K562 (cell line): ENCODE data around the gene SAMD10.

Source experiments
- EP300 ChIP-seq: IDR thresholded peaks from 2 replicates; pipeline ENCODE4 v1.6.1; 2012; ENCODE audit warnings: low read length, improper control_type of control experiment
- NFE2 ChIP-seq: IDR thresholded peaks from 2 replicates; pipeline ENCODE4 v1.6.1; 2014; ENCODE audit warnings: antibody characterized with exemption, low read depth
- NFE2L1 ChIP-seq: fragments of 450-650 bp; IDR thresholded peaks from 2 replicates; pipeline ENCODE4 v1.6.1; 2016; ENCODE audit warnings: missing genetic modification characterization, low read depth, mild to moderate bottlenecking, missing compliant biosample characterization, moderate library complexity, borderline replicate concordance
- NR1H2 ChIP-seq: sonication (generic); formaldehyde crosslinking; IDR thresholded peaks from 2 replicates; pipeline ENCODE4 v1.4.0; 2020; ENCODE audit warnings: mild to moderate bottlenecking, missing genetic modification reagents
- PHF20 ChIP-seq: fragments of 450-650 bp; IDR thresholded peaks from 2 replicates; pipeline ENCODE4 v1.6.1; 2018; ENCODE audit not compliant: partially characterized antibody
- PHF21A ChIP-seq: fragments of 450-650 bp; IDR thresholded peaks from 2 replicates; pipeline ENCODE4 v1.6.1; 2017; ENCODE audit warnings: low read depth, borderline replicate concordance
- POLR2A ChIP-seq: fragments of 450-650 bp; conservative IDR thresholded peaks from 2 replicates; pipeline ENCODE4 v1.6.1; 2016
- RHOXF2B ChIP-seq: fragments of 250-450 bp; sonication (Bioruptor Pico); conservative IDR thresholded peaks from 2 replicates; pipeline ENCODE4 v1.5.1; 2021
- TAF1 ChIP-seq: IDR thresholded peaks from 2 replicates; pipeline ENCODE4 v1.6.1; 2011; ENCODE audit warnings: mild to moderate bottlenecking, low read length, moderate library complexity; ENCODE audit not compliant: insufficient read depth, control insufficient read depth, severe bottlenecking; ENCODE audit errors: extremely low read depth
- ZBTB7A ChIP-seq: IDR thresholded peaks from 2 replicates; pipeline ENCODE4 v1.6.1; 2011; ENCODE audit warnings: low read depth, mild to moderate bottlenecking, low read length, moderate library complexity, borderline replicate concordance; ENCODE audit not compliant: control insufficient read depth
- ZNF212 ChIP-seq: fragments of 450-650 bp; formaldehyde crosslinking; IDR thresholded peaks from 2 replicates; pipeline ENCODE4 v1.4.0; 2020; ENCODE audit warnings: mild to moderate bottlenecking
- TF ChIP-seq, protein P1 (sequence below), 3 experiments: IDR thresholded peaks in 2 of 3; conservative IDR thresholded peaks in 1 of 3; 2 replicates each; pipeline ENCODE4 v1.5.1; 2011 to 2012; ENCODE audit warnings: low read length in 3 of 3, mild to moderate bottlenecking in 3 of 3, control low read depth in 2 of 3, improper control_type of control experiment in 1 of 3, inconsistent platforms in 1 of 3, low read depth in 1 of 3, mixed read lengths in 1 of 3, moderate library complexity in 1 of 3; ENCODE audit not compliant: insufficient read depth in 2 of 3
- TF ChIP-seq, protein P2 (sequence below): conservative IDR thresholded peaks from 2 replicates; pipeline ENCODE4 v1.6.1; 2011; ENCODE audit warnings: low read depth, mild to moderate bottlenecking, low read length; ENCODE audit not compliant: control insufficient read depth

DNA sequence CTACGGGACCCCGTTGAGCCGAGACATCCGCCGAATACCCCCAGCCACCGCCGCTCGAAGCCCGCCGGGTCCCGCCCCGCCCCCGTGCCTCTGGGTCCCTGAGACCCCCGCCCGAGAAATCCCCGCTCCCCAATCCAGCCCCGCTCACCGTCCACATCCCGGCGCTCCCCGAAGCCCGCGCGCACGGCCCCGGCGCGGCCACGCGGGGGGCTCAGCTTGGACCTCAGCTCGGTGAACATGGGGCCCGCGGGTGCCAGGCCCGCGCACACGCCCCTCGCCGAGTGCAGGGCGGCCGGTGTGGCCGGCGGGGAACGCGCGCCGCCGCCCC lies 249 bp downstream of the SAMD10 start:
- TF ChIP-seq, protein P1, sequence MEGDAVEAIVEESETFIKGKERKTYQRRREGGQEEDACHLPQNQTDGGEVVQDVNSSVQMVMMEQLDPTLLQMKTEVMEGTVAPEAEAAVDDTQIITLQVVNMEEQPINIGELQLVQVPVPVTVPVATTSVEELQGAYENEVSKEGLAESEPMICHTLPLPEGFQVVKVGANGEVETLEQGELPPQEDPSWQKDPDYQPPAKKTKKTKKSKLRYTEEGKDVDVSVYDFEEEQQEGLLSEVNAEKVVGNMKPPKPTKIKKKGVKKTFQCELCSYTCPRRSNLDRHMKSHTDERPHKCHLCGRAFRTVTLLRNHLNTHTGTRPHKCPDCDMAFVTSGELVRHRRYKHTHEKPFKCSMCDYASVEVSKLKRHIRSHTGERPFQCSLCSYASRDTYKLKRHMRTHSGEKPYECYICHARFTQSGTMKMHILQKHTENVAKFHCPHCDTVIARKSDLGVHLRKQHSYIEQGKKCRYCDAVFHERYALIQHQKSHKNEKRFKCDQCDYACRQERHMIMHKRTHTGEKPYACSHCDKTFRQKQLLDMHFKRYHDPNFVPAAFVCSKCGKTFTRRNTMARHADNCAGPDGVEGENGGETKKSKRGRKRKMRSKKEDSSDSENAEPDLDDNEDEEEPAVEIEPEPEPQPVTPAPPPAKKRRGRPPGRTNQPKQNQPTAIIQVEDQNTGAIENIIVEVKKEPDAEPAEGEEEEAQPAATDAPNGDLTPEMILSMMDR (IDR thresholded peaks at IDR 0.05 in 2 of 3, conservative IDR thresholded peaks at IDR 0.05 in 1 of 3; ENCODE audit: insufficient read depth in 2 of 3, low read depth in 1 of 3, low read length in 3 of 3): no peak
- TF ChIP-seq ZNF212: no peak
- TF ChIP-seq TAF1: no peak
- no peak for TF ChIP-seq POLR2A
- no peak for TF ChIP-seq NFE2L1
- no peak for TF ChIP-seq NFE2
- no peak for TF ChIP-seq PHF21A
- no peak for TF ChIP-seq EP300
- TF ChIP-seq ZBTB7A: no peak; the same call in 1 of the 2 replicates
- TF ChIP-seq RHOXF2B (CRISPR knock-in tag): no peak
- no peak for TF ChIP-seq PHF20
- TF ChIP-seq, protein P2, sequence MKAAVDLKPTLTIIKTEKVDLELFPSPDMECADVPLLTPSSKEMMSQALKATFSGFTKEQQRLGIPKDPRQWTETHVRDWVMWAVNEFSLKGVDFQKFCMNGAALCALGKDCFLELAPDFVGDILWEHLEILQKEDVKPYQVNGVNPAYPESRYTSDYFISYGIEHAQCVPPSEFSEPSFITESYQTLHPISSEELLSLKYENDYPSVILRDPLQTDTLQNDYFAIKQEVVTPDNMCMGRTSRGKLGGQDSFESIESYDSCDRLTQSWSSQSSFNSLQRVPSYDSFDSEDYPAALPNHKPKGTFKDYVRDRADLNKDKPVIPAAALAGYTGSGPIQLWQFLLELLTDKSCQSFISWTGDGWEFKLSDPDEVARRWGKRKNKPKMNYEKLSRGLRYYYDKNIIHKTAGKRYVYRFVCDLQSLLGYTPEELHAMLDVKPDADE: no peak
- no peak for TF ChIP-seq NR1H2
